BLaER1 treated with 17β-estradiol and CSF1 and Interleukin-3, amounts not matched to agents 10 nM and 100 nM (cell line): ENCODE results near the gene ITSN1.
A peak's percentile ranks its signal among the peaks of the same experiment; 100 is the strongest.

ENCODE experiments used
- H3K27ac ChIP-seq, 11 experiments: shearing (Covaris generic); formaldehyde crosslinking; 2 replicates each; pipeline ENCODE4 v1.8.1; 2022
- H3K27me3 ChIP-seq, 11 experiments: shearing (Covaris generic); formaldehyde crosslinking; 2 replicates each; pipeline ENCODE4 v1.8.1; 2022
- H3K36me3 ChIP-seq, 11 experiments: shearing (Covaris generic); formaldehyde crosslinking; 2 replicates each; pipeline ENCODE4 v1.8.1; 2022
- H3K4me1 ChIP-seq, 10 experiments: shearing (Covaris generic); formaldehyde crosslinking; 2 replicates each; pipeline ENCODE4 v1.8.1; 2022
- H3K4me2 ChIP-seq, 11 experiments: shearing (Covaris generic); formaldehyde crosslinking; 2 replicates each; pipeline ENCODE4 v1.8.1; 2022
- H3K4me3 ChIP-seq, 10 experiments: shearing (Covaris generic); formaldehyde crosslinking; 2 replicates each; pipeline ENCODE4 v1.8.1; 2022
- H3K9ac ChIP-seq, 11 experiments: shearing (Covaris generic); formaldehyde crosslinking; 2 replicates each; pipeline ENCODE4 v1.8.1; 2022
- H3K9me3 ChIP-seq, 11 experiments: shearing (Covaris generic); formaldehyde crosslinking; replicated peaks in 1 of 11; 2 replicates each; pipeline ENCODE4 v1.8.1; 2022
- H4K20me1 ChIP-seq, 11 experiments: shearing (Covaris generic); formaldehyde crosslinking; 2 replicates each; pipeline ENCODE4 v1.8.1; 2022
- Cebpa-rat ChIP-seq, 11 experiments: shearing (Covaris generic); IDR thresholded peaks; 2 replicates each; pipeline ENCODE4 v1.8.1; 2022

Gene ITSN1

GRCh38 chr21:33834801-33835500 is 192.7 kb downstream of the ITSN1 start:
- H3K4me1 ChIP-seq = peaks cover 0 to 19% (median 0%) of the 10 kb centered on the region in 10 experiments; a peak in 1 of 20 replicates
- no peak overlapping the region; a peak in 1 of 22 replicates for H3K27ac ChIP-seq
- TF ChIP-seq Cebpa-rat (IDR thresholded peaks at IDR 0.05) = no peak
- H3K4me2 ChIP-seq = no peak overlapping the region
- peaks cover 0 to 98% (median 10%) of the 10 kb centered on the region in 11 experiments; a peak in 13 of 22 replicates for H3K36me3 ChIP-seq
- H3K27me3 ChIP-seq = no peaks in the 10 kb centered on the region
- H3K9ac ChIP-seq = no peak overlapping the region
- no peaks in the 10 kb centered on the region for H4K20me1 ChIP-seq
- peaks cover 0 to 5% (median 0%) of the 10 kb centered on the region in 11 experiments; a peak in 6 of 22 replicates for H3K9me3 ChIP-seq
- H3K4me3 ChIP-seq = no peak overlapping the region

- no peak overlapping the region for H3K4me2 ChIP-seq
- peaks cover 0 to 29% (median 0%) of the 10 kb centered on the region in 10 experiments; a peak in 5 of 20 replicates for H3K4me1 ChIP-seq
- no peak for TF ChIP-seq Cebpa-rat (IDR thresholded peaks at IDR 0.05)
- H3K9me3 ChIP-seq = no peaks in the 10 kb centered on the region
- no peak overlapping the region for H3K27ac ChIP-seq
- no peaks in the 10 kb centered on the region for H4K20me1 ChIP-seq
- H3K27me3 ChIP-seq = no peaks in the 10 kb centered on the region
- peaks cover 0 to 93% (median 10%) of the 10 kb centered on the region in 11 experiments; a peak in 10 of 22 replicates for H3K36me3 ChIP-seq
- H3K9ac ChIP-seq = no peak overlapping the region
- no peak overlapping the region for H3K4me3 ChIP-seq
These were observed 193.6 kb downstream of the ITSN1 start for GRCh38 chr21:33835920-33836319.

- TF ChIP-seq Cebpa-rat (IDR thresholded peaks at IDR 0.05) = no peak
- no peak overlapping the region for H3K9ac ChIP-seq
- H4K20me1 ChIP-seq = no peaks in the 10 kb centered on the region
- H3K27ac ChIP-seq = no peak overlapping the region
- no peaks in the 10 kb centered on the region for H3K27me3 ChIP-seq
- H3K4me3 ChIP-seq = no peak overlapping the region
- no peaks in the 10 kb centered on the region for H3K9me3 ChIP-seq
- H3K36me3 ChIP-seq = peaks cover 0 to 88% (median 10%) of the 10 kb centered on the region in 11 experiments; a peak in 10 of 22 replicates
- H3K4me1 ChIP-seq = peaks cover 0 to 34% (median 0%) of the 10 kb centered on the region in 10 experiments; a peak in 6 of 20 replicates
- no peak overlapping the region for H3K4me2 ChIP-seq
These were observed 194.1 kb downstream of the ITSN1 start for GRCh38 chr21:33836408-33836807.

- Histone ChIP-seq H3K36me3 (peaks cover 0 to 60% (median 0%) of the 10 kb centered on the region in 11 experiments; a peak in 6 of 22 replicates), H3K9me3 (no peaks in the 10 kb centered on the region), H3K27ac (no peak overlapping the region), H3K4me1 (peaks cover 0 to 62% (median 3%) of the 10 kb centered on the region in 10 experiments; a peak in 9 of 20 replicates), H3K27me3 (no peaks in the 10 kb centered on the region), H3K4me3 (no peak overlapping the region), H4K20me1 (no peaks in the 10 kb centered on the region), H3K9ac (no peak overlapping the region), H3K4me2 (peak overlapping the region in 1 of 11 experiments; percentile 16; a peak in 1 of 22 replicates)
- no peak for TF ChIP-seq Cebpa-rat (IDR thresholded peaks at IDR 0.05)
These were observed 196.9 kb downstream of the ITSN1 start for GRCh38 chr21:33839167-33839716.

GRCh38 chr21:33839806-33840205 is 197.5 kb downstream of the ITSN1 start:
- H3K4me2 ChIP-seq = peak overlapping the region in 1 of 11 experiments; percentile 15; a peak in 2 of 22 replicates
- H3K9me3 ChIP-seq = no peaks in the 10 kb centered on the region
- peaks cover 0 to 54% (median 0%) of the 10 kb centered on the region in 11 experiments; a peak in 6 of 22 replicates for H3K36me3 ChIP-seq
- TF ChIP-seq Cebpa-rat (IDR thresholded peaks at IDR 0.05) = no peak
- H3K4me1 ChIP-seq = peaks cover 0 to 67% (median 3%) of the 10 kb centered on the region in 10 experiments; a peak in 9 of 20 replicates
- no peak overlapping the region for H3K4me3 ChIP-seq
- no peaks in the 10 kb centered on the region for H3K27me3 ChIP-seq
- H3K27ac ChIP-seq = no peak overlapping the region
- H4K20me1 ChIP-seq = no peaks in the 10 kb centered on the region
- H3K9ac ChIP-seq = no peak overlapping the region

GRCh38 chr21:33840771-33841170 is 198.5 kb downstream of the ITSN1 start:
- peaks cover 0 to 44% (median 0%) of the 10 kb centered on the region in 11 experiments; a peak in 6 of 22 replicates for H3K36me3 ChIP-seq
- TF ChIP-seq Cebpa-rat (IDR thresholded peaks at IDR 0.05) = no peak
- H4K20me1 ChIP-seq = no peaks in the 10 kb centered on the region
- peak overlapping the region in 2 of 11 experiments; percentile 55 to 71; a peak in 2 of 22 replicates for H3K27ac ChIP-seq
- H3K9me3 ChIP-seq = peaks cover 0 to 3% (median 1%) of the 10 kb centered on the region in 11 experiments; a peak in 8 of 22 replicates
- peak overlapping the region in 3 of 11 experiments; percentile 50 to 72 (median 66); a peak in 4 of 22 replicates for H3K4me2 ChIP-seq
- H3K4me3 ChIP-seq = no peak overlapping the region
- H3K9ac ChIP-seq = no peak overlapping the region
- peaks cover 0 to 77% (median 3%) of the 10 kb centered on the region in 10 experiments; a peak in 9 of 20 replicates for H3K4me1 ChIP-seq
- H3K27me3 ChIP-seq = no peaks in the 10 kb centered on the region

- peaks cover 0 to 79% (median 3%) of the 10 kb centered on the region in 10 experiments; a peak in 9 of 20 replicates for H3K4me1 ChIP-seq
- no peak for TF ChIP-seq Cebpa-rat (IDR thresholded peaks at IDR 0.05)
- no peaks in the 10 kb centered on the region for H4K20me1 ChIP-seq
- H3K4me3 ChIP-seq = no peak overlapping the region
- H3K9ac ChIP-seq = peak overlapping the region in 1 of 11 experiments; percentile 24; a peak in 1 of 22 replicates
- H3K36me3 ChIP-seq = peaks cover 0 to 36% (median 0%) of the 10 kb centered on the region in 11 experiments; a peak in 5 of 22 replicates
- H3K27me3 ChIP-seq = no peaks in the 10 kb centered on the region
- peak overlapping the region in 4 of 11 experiments; percentile 44 to 71 (median 58); a peak in 7 of 22 replicates for H3K27ac ChIP-seq
- peak overlapping the region in 4 of 11 experiments; percentile 31 to 72 (median 58); a peak in 6 of 22 replicates for H3K4me2 ChIP-seq
- H3K9me3 ChIP-seq = peaks cover 3 to 11% (median 9%) of the 10 kb centered on the region in 11 experiments; a peak in 14 of 22 replicates
These were observed 199.3 kb downstream of the ITSN1 start for GRCh38 chr21:33841561-33841960.

GRCh38 chr21:33843216-33843615 is 200.9 kb downstream of the ITSN1 start:
- H3K4me1 ChIP-seq = peaks cover 3 to 92% (median 9%) of the 10 kb centered on the region in 10 experiments
- no peak overlapping the region for H3K4me3 ChIP-seq
- no peak for TF ChIP-seq Cebpa-rat (IDR thresholded peaks at IDR 0.05)
- peak overlapping the region in 4 of 11 experiments; percentile 31 to 83 (median 69); a peak in 7 of 22 replicates for H3K4me2 ChIP-seq
- peaks cover 0 to 20% (median 0%) of the 10 kb centered on the region in 11 experiments; a peak in 5 of 22 replicates for H3K36me3 ChIP-seq
- H4K20me1 ChIP-seq = no peaks in the 10 kb centered on the region
- H3K27me3 ChIP-seq = no peaks in the 10 kb centered on the region
- H3K9me3 ChIP-seq = peaks cover 4 to 18% (median 11%) of the 10 kb centered on the region in 11 experiments; a peak in 14 of 22 replicates
- H3K27ac ChIP-seq = peak overlapping the region in 4 of 11 experiments; percentile 62 to 71 (median 63); a peak in 7 of 22 replicates
- H3K9ac ChIP-seq = peak overlapping the region in 4 of 11 experiments; percentile 21 to 61 (median 28); a peak in 3 of 22 replicates
